Heart left ventricle (tissue), 13 donors: ENCODE measurements around the gene BAX.

Source experiments
- POLR2A ChIP-seq, 2 donors: fragments of 450-650 bp; IDR thresholded peaks; one replicate each; pipeline ENCODE4 v1.6.1; 2017; ENCODE audit warnings: antibody characterized with exemption in 2 of 2, mild to moderate bottlenecking in 2 of 2, moderate library complexity in 2 of 2
- TF ChIP-seq, protein P1 (sequence below), 12 donors: fragments of 200-600 bp; sonication (generic) in 4 of 12; IDR thresholded peaks; one replicate each; pipeline versions ENCODE4 v1.5.0 to v1.8.0; 2018 to 2022; ENCODE audit warnings: antibody characterized with exemption in 12 of 12, mild to moderate bottlenecking in 5 of 12
- donor health status: ischemic (EF 13 %, LVEDD 7.1; RV severe dilation, severe dysfunction).
- donor health status: DM: no; HTN: yes; CAD: no.
- donor health status: DM: no; HTN: no; CAD: no.
- donor health status: ischemic (EF 25% LVEDD 6.9; RV normal size, moderate dysfunction).
- donor health status: ischemic (EF 25% LVEDD 5.7; RV mildly dilated, moderate dysfunction).
- donor health status: ischemic (EF 35%, LVEDD 5.7; RV mildly dilated, moderate dysfunction).
- donor health status: nonischemic (EF 11% LVEDD 7.7; RV severe dilation, severe dysfunction).
- donor health status: DM: yes; HTN: yes; CAD: no.
- donor health status: PGD.
- donor health status: ischemic (EF 29% LVEDD 5.4; RV normal size, mild dysfunction).
- donor health status: nonischemic (EF 23%, LVEDD 6.1; RV moderate dilation, normal function).

DNA sequence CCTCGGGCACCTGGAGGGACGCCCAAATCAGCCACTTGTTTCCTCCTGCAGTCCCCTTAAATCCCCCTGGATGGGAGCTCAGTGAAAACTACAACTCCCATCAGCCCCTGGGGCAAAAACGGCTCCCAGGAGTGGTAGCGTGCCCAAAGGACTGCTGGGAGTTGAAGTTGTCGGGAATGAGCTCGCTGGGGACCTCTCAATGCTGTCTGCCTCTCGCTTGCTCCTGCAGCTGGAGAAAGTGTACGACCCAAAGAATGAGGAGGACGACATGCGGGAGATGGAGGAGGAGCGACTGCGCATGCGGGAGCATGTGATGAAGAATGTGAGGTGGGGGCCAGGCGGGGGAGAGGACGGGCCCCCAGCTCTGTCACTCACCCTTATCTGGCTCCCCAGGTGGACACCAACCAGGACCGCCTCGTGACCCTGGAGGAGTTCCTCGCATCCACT, 35.9 kb upstream of the BAX start:
- TF ChIP-seq, protein P1, sequence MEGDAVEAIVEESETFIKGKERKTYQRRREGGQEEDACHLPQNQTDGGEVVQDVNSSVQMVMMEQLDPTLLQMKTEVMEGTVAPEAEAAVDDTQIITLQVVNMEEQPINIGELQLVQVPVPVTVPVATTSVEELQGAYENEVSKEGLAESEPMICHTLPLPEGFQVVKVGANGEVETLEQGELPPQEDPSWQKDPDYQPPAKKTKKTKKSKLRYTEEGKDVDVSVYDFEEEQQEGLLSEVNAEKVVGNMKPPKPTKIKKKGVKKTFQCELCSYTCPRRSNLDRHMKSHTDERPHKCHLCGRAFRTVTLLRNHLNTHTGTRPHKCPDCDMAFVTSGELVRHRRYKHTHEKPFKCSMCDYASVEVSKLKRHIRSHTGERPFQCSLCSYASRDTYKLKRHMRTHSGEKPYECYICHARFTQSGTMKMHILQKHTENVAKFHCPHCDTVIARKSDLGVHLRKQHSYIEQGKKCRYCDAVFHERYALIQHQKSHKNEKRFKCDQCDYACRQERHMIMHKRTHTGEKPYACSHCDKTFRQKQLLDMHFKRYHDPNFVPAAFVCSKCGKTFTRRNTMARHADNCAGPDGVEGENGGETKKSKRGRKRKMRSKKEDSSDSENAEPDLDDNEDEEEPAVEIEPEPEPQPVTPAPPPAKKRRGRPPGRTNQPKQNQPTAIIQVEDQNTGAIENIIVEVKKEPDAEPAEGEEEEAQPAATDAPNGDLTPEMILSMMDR (IDR thresholded peaks at IDR 0.05) = no peak
- TF ChIP-seq POLR2A (IDR thresholded peaks at IDR 0.05) = no peak
